Activated T-helper 1 cell treated with anti-CD3 and anti-CD28 coated beads, Interleukin-12 subunit alpha, Interleukin-12 subunit beta, Interleukin-2, Interleukin-4 antibody, amounts not matched to agents 30 ng/mL and 10 ng/mL and 1 ng/mL, durations not matched to agents 14 hours and 24 hours and 36 hours (primary cell): ENCODE results near the gene NKIRAS2. TPM values are rescaled to one million over a fixed set of nuclear protein-coding genes. Genes with fewer than 3 reads are reported as not detected.

Experiments used
- DNase-seq: peaks from one replicate; pipeline ENCODE4 v3.0.0; 2021; ENCODE audit warnings: low spot score
- H3K27ac Mint-ChIP-seq: one replicate; pipeline ENCODE4 v1.8.0; 2021; ENCODE audit warnings: mild to moderate bottlenecking, mixed read lengths
- H3K27me3 Mint-ChIP-seq: one replicate; pipeline ENCODE4 v1.8.0; 2022; ENCODE audit warnings: mild to moderate bottlenecking, moderate library complexity, mixed read lengths; ENCODE audit not compliant: insufficient read depth
- H3K36me3 Mint-ChIP-seq: one replicate; pipeline ENCODE4 v1.8.0; 2021; ENCODE audit warnings: low read depth, mixed read lengths
- H3K4me1 Mint-ChIP-seq: one replicate; pipeline ENCODE4 v1.8.0; 2021; ENCODE audit warnings: low read depth, mixed read lengths
- H3K4me3 Mint-ChIP-seq: one replicate; pipeline ENCODE4 v1.8.0; 2021; ENCODE audit warnings: mild to moderate bottlenecking, moderate library complexity, mixed read lengths
- H3K9me3 Mint-ChIP-seq: one replicate; pipeline ENCODE4 v1.8.0; 2021; ENCODE audit warnings: mixed read lengths
- intact Hi-C: fragments of 100-400 bp; cut with micrococcal nuclease; formaldehyde crosslinking; loops from one replicate; pipeline ENCODE4 v1.15.1; 2024
- total RNA-seq: library from RNA; stranded (reverse); gene quantifications from 2 replicates; pipeline ENCODE4 v1.2.3, GENCODE V29; 2022

Gene NKIRAS2
- total RNA-seq = 32.6 and 36.3 TPM in 2 replicates

DNA sequence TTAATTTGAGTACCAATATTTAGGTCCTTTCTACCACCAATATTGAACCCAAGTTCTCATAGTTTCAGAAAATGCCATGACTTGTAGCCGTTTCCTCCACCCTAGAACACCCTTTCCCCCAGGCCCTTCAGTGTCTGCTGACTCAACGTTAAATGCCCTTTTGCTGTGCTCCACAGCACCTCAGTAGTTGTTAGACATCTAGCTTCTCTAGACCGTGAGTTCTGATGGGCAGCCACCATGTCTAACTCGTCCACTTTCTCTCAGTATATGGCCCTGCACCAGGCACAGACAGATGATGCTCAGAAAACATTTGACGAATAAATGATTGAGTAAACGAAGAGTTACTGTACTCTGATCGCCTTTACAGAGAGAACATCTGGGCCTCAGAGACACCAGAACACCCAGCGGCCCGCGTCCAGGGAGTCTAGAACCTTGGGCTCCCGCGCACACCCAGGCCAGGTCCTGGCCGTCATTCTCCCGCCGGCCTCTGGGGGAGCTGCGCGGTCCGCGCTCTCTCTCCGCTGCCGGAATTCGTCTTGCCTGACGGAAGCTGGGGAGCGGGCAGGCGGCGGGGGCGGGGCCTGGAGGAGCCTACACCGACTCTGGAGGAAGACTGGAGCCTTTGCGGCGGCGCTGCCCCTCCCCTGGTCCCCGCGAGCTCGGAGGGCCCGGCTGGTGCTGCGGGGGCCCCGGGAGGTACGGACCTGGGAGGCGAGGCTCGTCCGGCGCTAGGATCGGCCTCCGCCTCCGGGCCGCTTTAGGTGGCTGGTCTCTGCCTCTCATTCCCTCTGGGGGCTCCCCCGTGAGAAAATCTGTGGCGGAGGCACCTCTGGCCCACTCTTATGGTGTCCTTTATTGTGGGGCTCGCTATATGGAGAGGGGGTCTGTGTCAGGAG lies at the start of gene NKIRAS2:
NKIRAS2 (plus strand) TSS at position 582 of the 896 bp plus-strand sequence. CDS start 1,488 bp downstream, outside the sequence.
- H3K4me1 Mint-ChIP-seq = peaks cover 53% of the 10 kb centered on the region
- H3K36me3 Mint-ChIP-seq = peaks cover 32% of the 10 kb centered on the region
- H3K27me3 Mint-ChIP-seq = no peaks in the 10 kb centered on the region
- H3K9me3 Mint-ChIP-seq = no peaks in the 10 kb centered on the region
- peak within 1 kb of the TSS; percentile 100 for H3K4me3 Mint-ChIP-seq
- DNase-seq = peak; percentile 93
- H3K27ac Mint-ChIP-seq = peak within 1 kb of the TSS; percentile 81
- intact Hi-C loops = loop anchor here (5.0 to 10.0 kb wide), 2 partner anchors 385 to 1988 kb away; no protein-coding TSS in a partner anchor

DNA sequence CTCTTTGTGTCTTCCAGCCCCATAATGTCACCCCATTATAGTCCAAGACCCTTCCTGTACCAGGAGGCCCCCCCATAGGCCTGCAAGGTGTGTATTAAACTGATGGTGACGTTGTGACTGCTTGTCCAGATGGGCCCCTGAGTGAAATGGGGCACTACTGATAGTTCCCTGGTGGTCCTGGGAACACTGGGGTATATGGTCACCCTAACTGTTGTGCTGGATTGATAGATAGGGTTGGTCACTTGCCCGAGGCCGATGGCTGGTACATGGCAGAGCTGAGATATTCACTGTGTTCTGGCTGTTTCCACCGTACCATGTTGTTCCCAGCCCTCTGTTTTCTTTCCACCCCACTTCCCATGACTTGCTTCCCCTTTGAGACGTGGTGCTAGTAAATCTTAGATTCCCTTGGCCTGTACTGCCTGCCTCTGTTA lies 49.0 kb upstream of the NKIRAS2 start:
- DNase-seq = no peak
- Mint-ChIP-seq H3K36me3 (peaks cover 30% of the 10 kb centered on the region), H3K27me3 (no peaks in the 10 kb centered on the region), H3K4me3 (no peak overlapping the region), H3K4me1 (peaks cover 24% of the 10 kb centered on the region), H3K27ac (peak overlapping the region; percentile 44), H3K9me3 (no peaks in the 10 kb centered on the region)
- intact Hi-C loops = no loop called here

DNA sequence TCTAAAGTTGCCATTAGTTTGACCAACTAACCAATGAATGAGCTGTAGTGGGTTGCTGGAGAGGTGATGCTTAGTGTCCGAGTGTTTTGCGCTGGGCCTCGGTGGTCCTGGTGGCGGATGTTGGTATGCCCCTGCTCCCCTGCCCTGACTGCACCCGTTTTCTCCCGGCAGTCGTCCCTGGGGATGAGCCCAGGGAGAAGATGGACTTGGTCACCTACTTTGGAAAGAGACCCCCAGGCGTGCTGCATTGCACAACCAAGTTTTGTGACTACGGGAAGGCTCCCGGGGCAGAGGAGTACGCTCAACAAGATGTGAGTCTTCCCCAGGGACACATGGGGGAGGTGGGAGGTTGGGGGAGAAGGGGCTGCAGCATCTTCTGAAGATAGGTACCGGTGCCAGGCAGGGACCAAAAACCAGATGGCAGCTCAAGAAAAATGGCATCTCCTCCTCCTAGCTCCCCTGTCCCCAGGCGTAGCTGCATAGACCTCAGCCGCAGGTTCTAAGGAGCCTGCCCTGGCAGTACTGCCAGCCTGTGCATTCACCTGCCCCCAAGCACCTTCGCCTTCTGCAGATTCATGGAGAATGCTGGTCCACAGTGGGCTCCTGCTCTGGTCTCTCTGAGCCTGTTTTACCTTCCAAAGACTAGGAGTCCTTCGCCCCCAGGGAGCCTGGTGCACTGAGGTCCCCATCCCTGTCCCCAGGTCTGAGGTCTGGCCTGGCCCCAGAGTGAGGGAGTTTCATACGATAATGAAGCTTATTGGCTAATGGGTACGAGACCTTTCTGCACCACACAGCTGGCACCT lies 48.0 kb upstream of the NKIRAS2 start:
- Mint-ChIP-seq H3K27ac (no peak overlapping the region), H3K4me3 (no peak overlapping the region), H3K4me1 (peaks cover 22% of the 10 kb centered on the region), H3K36me3 (peaks cover 37% of the 10 kb centered on the region), H3K9me3 (no peaks in the 10 kb centered on the region), H3K27me3 (no peaks in the 10 kb centered on the region)
- no peak for DNase-seq
- intact Hi-C loops = no loop called here

DNA sequence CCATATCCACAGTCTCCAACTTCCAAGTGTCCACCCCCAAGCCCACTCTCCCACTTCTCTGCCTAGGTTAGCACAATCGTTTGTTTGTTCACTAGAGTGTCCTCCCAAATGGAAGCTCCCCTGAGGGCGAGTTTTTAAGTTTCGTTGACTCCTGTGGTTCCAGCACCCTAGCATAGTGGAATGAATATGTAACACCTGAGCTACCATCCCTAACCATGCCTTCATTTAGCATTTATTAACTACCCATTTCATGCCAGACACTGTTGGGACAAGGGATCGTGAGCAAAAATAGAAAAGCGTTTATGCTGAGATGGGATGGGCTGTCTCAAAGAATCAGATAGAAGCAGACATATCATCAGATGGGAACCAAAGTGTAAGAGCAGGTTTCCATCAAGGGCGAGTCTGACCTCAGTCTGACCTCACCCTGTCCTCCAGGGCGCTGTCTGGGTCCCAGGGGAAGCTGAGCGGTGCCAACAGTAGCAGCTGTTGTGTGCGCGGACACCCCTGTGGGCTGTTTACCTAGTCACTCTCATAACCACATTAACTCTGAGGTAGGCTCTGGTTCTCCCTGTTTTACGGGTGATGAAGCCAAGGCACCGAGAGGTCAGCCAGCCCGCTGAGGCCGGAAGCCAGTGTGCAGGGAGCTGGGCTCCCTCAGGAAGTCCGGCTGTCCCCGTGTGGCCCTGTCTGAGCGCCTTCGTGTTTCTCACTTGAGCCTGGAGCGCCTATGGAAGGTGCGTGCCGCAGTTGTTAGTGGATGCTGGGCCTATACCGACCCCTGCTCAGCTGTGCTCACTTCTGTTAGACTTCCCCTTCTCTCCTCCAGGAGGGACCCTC lies 47.1 kb upstream of the NKIRAS2 start:
- Mint-ChIP-seq H3K4me3 (no peak overlapping the region), H3K36me3 (peaks cover 41% of the 10 kb centered on the region), H3K27ac (no peak overlapping the region)

DNA sequence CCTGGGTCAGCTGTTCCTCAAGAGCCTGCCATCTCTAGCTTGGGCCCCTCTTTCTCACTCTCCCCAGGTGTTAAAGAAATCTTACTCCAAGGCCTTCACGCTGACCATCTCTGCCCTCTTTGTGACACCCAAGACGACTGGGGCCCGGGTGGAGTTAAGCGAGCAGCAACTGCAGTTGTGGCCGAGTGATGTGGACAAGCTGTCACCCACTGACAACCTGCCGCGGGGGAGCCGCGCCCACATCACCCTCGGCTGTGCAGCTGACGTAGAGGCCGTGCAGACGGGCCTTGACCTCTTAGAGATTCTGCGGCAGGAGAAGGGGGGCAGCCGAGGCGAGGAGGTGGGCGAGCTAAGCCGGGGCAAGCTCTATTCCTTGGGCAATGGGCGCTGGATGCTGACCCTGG lies 46.5 kb upstream of the NKIRAS2 start:
- Mint-ChIP-seq H3K36me3 (peaks cover 46% of the 10 kb centered on the region), H3K9me3 (no peaks in the 10 kb centered on the region), H3K4me3 (no peak overlapping the region), H3K27me3 (no peaks in the 10 kb centered on the region), H3K27ac (no peak overlapping the region), H3K4me1 (peaks cover 10% of the 10 kb centered on the region)
- intact Hi-C loops = no loop called here
- no peak for DNase-seq

More for the DNA sequence above, 47.1 kb upstream of the NKIRAS2 start:
- no peak for DNase-seq
- intact Hi-C loops = no loop called here
- Mint-ChIP-seq H3K27me3 (no peaks in the 10 kb centered on the region), H3K9me3 (no peaks in the 10 kb centered on the region), H3K4me1 (peaks cover 16% of the 10 kb centered on the region)

DNA sequence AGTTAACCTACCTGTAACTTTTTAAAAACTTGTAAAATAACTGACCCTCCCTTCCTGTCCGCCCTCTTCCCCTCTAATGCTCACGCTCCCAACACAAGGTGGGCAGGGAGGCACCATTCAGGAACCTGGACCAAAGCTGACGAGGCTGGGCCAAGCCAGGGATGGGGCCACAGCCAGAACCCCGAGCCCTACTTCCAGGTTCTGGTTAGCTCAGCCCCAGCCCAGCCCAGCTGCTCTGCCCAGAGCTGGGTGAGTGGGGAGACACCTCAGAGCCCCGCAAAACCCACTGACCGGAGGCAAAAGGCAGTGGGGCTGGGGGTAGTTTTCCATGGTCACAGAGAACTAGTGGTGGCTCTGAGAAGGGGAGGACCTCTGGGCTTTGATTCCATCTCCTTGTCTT lies 45.9 kb upstream of the NKIRAS2 start:
- no peaks in the 10 kb centered on the region for H3K9me3 Mint-ChIP-seq
- peaks cover 46% of the 10 kb centered on the region for H3K36me3 Mint-ChIP-seq
- DNase-seq = no peak
- H3K27me3 Mint-ChIP-seq = no peaks in the 10 kb centered on the region
- intact Hi-C loops = no loop called here
- H3K4me1 Mint-ChIP-seq = peaks cover 10% of the 10 kb centered on the region
- H3K27ac Mint-ChIP-seq = no peak overlapping the region
- no peak overlapping the region for H3K4me3 Mint-ChIP-seq

DNA sequence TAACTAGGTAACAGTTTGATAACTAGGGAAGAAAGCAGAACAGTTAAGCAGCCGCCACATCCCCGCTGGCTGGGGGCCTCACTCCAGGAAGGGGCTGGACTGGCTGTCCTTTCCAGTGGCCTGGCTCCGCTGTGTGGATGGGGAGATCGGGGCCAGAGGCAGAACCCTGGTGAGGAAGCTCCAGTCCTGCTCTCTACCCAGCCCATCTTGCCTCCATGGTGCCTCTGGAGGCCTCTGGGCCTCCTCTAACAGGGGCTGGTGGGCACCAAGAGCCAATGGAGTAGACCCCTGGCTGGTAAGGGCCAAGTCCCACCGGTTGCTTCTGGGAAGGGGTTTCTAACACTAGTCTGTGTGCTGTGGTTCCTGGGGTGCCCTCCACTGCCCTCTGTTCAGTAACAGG lies 45.2 kb upstream of the NKIRAS2 start:
- no peak overlapping the region for H3K27ac Mint-ChIP-seq
- intact Hi-C loops = no loop called here

DNA sequence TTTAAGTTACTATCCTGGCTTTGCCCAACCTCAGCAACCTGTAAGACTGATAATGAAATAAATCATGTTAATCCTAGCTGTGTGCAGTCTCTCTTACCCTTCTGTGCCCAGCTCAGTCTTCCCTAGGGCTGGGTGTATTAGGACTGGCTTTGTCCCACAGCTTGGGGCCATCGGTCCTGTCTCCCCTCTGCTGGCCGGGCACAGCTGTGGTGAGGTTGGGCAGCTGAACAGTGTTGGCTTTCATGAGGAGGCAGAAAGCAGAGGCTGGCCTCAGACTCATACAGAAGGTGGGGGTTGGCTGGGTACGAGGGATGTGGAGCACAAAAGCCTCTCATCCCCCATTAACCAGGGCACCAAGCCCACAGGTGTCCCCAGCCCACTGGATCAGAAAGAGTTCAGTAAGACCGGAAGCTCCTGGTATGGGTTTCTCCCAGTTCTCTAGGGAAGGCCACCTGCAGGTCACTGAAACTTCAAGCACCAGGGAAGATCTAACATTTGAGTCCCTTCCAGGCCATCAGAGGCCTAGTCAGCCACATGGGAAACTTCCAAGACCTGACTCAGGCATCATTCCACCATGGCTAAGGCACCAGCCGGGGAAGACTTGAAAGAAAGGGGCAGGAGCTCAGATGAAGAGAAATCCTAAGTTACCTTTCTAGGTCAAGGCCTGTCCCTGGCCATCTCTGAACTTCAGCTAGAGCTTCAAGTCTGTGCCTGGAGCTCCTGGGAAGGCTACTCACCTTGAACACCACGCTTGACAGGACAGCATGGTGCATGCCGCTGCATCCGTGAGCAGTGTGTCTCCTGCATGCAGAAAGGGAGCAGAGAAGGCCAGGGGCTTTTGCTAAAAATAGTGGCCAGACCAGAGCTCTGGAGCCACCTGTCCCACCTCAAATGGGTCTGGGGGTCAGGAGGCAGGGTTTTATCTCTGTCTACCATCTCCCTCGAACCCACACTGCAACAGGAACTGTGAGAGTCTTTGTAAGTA lies 44.5 kb upstream of the NKIRAS2 start:
- Mint-ChIP-seq H3K4me3 (no peak overlapping the region), H3K36me3 (peaks cover 44% of the 10 kb centered on the region), H3K27me3 (no peaks in the 10 kb centered on the region), H3K4me1 (peaks cover 10% of the 10 kb centered on the region), H3K27ac (no peak overlapping the region), H3K9me3 (no peaks in the 10 kb centered on the region)
- no peak for DNase-seq
- intact Hi-C loops = no loop called here

More for the DNA sequence above, 45.2 kb upstream of the NKIRAS2 start:
- Mint-ChIP-seq H3K4me1 (peaks cover 10% of the 10 kb centered on the region), H3K4me3 (no peak overlapping the region), H3K9me3 (no peaks in the 10 kb centered on the region), H3K27me3 (no peaks in the 10 kb centered on the region), H3K36me3 (peaks cover 42% of the 10 kb centered on the region)
- no peak for DNase-seq

DNA sequence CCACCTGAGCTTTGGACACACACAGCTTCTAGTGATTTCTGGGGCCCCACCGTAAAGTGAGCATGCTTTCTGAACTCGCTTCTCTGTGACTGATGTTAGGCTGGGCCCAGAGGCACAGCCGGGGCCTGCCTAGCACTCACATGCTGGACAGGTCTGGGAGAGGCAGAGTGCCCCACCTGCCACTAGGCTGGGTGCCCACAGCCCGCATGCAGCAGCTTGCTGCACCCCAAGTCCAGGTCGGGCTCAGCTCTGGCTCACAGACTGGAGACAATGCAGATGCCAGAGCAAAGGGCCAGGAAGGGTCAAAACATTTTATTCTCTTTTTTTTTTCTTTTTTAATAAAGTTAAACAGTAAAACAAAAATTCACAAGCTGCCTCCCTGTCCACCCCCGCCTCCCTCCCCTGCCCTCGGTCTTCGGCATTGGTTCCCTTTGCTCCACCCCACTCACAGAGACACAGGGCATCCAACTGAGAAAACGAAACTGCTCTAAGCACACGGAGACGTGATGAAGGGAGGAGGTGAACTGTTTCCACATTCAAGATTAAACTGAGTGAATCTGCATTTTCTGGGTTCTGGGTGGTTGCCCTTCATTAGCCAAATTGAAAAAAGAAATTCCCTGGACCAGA lies 43.6 kb upstream of the NKIRAS2 start:
- DNase-seq = no peak
- intact Hi-C loops = no loop called here
- H3K27me3 Mint-ChIP-seq = no peaks in the 10 kb centered on the region
- no peak overlapping the region for H3K27ac Mint-ChIP-seq
- H3K4me1 Mint-ChIP-seq = peaks cover 6% of the 10 kb centered on the region
- H3K4me3 Mint-ChIP-seq = no peak overlapping the region
- peaks cover 49% of the 10 kb centered on the region for H3K36me3 Mint-ChIP-seq
- H3K9me3 Mint-ChIP-seq = no peaks in the 10 kb centered on the region

DNA sequence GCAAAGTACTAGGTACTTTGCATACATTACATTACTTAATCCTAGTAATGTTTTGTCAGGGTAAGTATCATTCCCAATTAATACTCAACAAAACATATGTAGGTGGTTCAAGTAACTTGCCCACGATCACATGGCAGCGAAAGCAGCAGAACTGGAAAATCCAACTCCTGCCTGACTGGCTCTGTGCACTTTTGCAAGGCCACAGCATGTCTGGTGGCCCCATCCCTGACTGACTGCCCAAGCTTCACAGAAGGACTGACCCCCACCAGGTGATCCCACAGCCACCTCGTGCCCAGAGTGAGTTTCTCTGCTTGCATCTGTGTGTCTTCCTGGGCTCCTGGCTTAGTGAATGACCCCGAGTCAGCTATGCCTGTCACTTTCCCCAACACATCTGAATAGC lies 41.9 kb upstream of the NKIRAS2 start:
- no peak for DNase-seq
- Mint-ChIP-seq H3K4me1 (no peaks in the 10 kb centered on the region), H3K27me3 (no peaks in the 10 kb centered on the region), H3K36me3 (peaks cover 56% of the 10 kb centered on the region), H3K9me3 (no peaks in the 10 kb centered on the region), H3K4me3 (no peak overlapping the region), H3K27ac (no peak overlapping the region)
- intact Hi-C loops = no loop called here

DNA sequence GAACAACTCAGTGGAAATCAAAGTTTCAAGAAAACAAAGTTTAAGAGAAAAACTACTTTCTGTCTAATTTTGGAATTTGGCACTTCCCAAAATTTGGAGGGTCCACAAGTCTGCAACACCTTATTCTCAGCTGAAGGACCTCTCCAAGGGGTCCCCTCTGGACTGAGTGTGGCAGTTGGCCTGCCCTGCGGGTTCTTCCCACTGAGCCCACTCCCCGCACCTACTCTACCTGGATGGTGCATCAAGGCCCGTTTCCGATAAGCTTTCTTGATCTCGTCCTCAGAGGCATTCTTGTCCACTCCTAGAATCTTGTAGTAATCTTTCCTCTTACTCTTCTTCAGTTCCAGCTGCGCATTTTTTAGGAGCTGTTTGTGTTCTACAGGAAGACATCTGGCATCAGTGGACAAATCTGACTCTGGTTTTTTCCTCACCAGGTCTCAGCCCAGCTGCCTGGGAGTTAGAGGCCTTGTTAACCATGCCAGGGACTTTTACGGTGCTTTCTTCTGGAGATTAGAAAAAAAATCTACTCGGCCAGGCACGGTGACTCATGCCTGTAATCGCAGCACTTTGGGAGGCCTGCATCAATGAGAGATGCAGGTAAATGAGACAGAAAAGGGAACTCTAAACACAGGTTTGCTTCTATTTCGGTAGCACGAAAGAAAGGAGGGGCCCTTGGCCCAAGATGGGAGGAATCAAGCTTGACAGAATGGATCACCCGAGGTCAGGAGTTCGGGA lies 37.7 kb upstream of the NKIRAS2 start:
- Mint-ChIP-seq H3K4me3 (no peak overlapping the region), H3K4me1 (no peaks in the 10 kb centered on the region), H3K27me3 (no peaks in the 10 kb centered on the region), H3K36me3 (peaks cover 59% of the 10 kb centered on the region), H3K27ac (no peak overlapping the region), H3K9me3 (no peaks in the 10 kb centered on the region)
- intact Hi-C loops = no loop called here
- DNase-seq = no peak
